ENCODE measurements around the gene PDE2A.

DNA sequence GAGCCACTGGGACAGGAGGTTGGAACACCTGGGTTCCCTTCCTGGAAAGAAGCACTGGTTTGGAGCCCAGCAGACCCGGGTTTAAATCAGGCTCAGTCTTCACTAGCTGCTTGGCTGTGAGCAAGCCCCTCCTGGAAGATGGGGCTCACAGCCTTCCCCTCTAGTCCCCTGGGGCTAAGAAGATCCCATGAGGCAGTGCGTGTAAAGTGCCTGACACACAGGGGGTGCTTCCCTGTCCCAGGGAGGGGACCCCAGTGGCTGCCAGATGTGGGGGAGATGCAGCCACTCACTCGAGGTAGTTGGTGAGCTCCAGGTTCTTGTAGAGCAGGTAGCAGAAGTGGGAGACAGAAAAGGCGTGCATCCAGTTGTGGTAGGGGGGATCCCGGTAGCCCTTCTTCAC is 93.2 kb downstream of the PDE2A start:
- TF ChIP-seq, protein P1, sequence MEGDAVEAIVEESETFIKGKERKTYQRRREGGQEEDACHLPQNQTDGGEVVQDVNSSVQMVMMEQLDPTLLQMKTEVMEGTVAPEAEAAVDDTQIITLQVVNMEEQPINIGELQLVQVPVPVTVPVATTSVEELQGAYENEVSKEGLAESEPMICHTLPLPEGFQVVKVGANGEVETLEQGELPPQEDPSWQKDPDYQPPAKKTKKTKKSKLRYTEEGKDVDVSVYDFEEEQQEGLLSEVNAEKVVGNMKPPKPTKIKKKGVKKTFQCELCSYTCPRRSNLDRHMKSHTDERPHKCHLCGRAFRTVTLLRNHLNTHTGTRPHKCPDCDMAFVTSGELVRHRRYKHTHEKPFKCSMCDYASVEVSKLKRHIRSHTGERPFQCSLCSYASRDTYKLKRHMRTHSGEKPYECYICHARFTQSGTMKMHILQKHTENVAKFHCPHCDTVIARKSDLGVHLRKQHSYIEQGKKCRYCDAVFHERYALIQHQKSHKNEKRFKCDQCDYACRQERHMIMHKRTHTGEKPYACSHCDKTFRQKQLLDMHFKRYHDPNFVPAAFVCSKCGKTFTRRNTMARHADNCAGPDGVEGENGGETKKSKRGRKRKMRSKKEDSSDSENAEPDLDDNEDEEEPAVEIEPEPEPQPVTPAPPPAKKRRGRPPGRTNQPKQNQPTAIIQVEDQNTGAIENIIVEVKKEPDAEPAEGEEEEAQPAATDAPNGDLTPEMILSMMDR (IDR thresholded peaks at IDR 0.05; ENCODE audit: poor library complexity): no peak
- TF ChIP-seq EZH2 (IDR thresholded peaks at IDR 0.05; ENCODE audit: borderline replicate concordance) (no peak), EZH2phosphoT487 (IDR thresholded peaks at IDR 0.05; ENCODE audit: low read depth, severe bottlenecking, unreplicated experiment) (no peak)
